AG04450 (cell line): ENCODE measurements around the gene IRF3. TPM values are rescaled to one million over a fixed set of nuclear protein-coding genes. Genes with fewer than 3 reads are reported as not detected.

Source experiments
- CTCF ChIA-PET: fragments of 300-600, 350-600 bp; formaldehyde crosslinking; extraction: SDS; loops from one replicate; lab custom pipeline; 2022; ENCODE audit warnings: antibody characterized with exemption, inconsistent platforms; lab: Charles Lee
- POLR2A ChIA-PET: fragments of 350-600 bp; formaldehyde crosslinking; extraction: SDS; loops from one replicate; lab custom pipeline; 2021; ENCODE audit warnings: antibody characterized with exemption, inconsistent platforms; lab: Yijun Ruan, JAX
- DNase-seq: peaks from one replicate; pipeline ENCODE4 v3.0.0-alpha.2; 2011; ENCODE audit warnings: low read depth, low spot score
- H3K27ac ChIP-seq: one replicate; pipeline ENCODE4 v1.5.1; 2012; ENCODE audit warnings: low read depth, low read length, control low read depth
- H3K27me3 ChIP-seq: one replicate; pipeline ENCODE4 v1.6.0; 2012; ENCODE audit warnings: low read length; ENCODE audit not compliant: control insufficient read depth, insufficient read depth
- H3K4me3 ChIP-seq: 2 replicates; pipeline ENCODE4 v1.5.1; 2011; ENCODE audit warnings: mild to moderate bottlenecking, low read depth, low read length, control low read depth
- H3K9me3 ChIP-seq: 2 replicates; pipeline ENCODE4 v1.5.1; 2012; ENCODE audit warnings: low read length; ENCODE audit not compliant: control insufficient read depth, insufficient read depth
- polyA plus RNA-seq: library from polyadenylated mRNA; depleted of rRNA; stranded (reverse); fragments of >200 nt; gene quantifications from 2 replicates; pipeline ENCODE4 v1.2.3, GENCODE V29; 2011
- TF ChIP-seq, protein P1 (sequence below): IDR thresholded peaks from 2 replicates; pipeline ENCODE4 v1.5.1; 2011; ENCODE audit warnings: low read depth, low read length, control low read depth, inconsistent platforms

The IRF3 gene
- polyA plus RNA-seq, 1 experiment, result 33.5 TPM

- TF ChIP-seq, protein P1, sequence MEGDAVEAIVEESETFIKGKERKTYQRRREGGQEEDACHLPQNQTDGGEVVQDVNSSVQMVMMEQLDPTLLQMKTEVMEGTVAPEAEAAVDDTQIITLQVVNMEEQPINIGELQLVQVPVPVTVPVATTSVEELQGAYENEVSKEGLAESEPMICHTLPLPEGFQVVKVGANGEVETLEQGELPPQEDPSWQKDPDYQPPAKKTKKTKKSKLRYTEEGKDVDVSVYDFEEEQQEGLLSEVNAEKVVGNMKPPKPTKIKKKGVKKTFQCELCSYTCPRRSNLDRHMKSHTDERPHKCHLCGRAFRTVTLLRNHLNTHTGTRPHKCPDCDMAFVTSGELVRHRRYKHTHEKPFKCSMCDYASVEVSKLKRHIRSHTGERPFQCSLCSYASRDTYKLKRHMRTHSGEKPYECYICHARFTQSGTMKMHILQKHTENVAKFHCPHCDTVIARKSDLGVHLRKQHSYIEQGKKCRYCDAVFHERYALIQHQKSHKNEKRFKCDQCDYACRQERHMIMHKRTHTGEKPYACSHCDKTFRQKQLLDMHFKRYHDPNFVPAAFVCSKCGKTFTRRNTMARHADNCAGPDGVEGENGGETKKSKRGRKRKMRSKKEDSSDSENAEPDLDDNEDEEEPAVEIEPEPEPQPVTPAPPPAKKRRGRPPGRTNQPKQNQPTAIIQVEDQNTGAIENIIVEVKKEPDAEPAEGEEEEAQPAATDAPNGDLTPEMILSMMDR, result no peak
- Histone ChIP-seq H3K27me3 (no peaks in the 10 kb centered on the region), H3K27ac (no peak overlapping the region), H3K4me3 (no peak overlapping the region), H3K9me3 (no peaks in the 10 kb centered on the region)
- no peak for DNase-seq
- POLR2A ChIA-PET, result no interaction called here
- CTCF ChIA-PET, result interaction anchor here (0.7 kb wide), 1 partner anchor 16 kb away, joined by 3 read pairs; no protein-coding TSS in a partner anchor
Measured at GRCh38 chr19:49696865-49697264, 31.2 kb upstream of the IRF3 start.

- TF ChIP-seq, protein P1, result no peak
- no peak for DNase-seq
- no peak overlapping the region for H3K4me3 ChIP-seq
- ChIA-PET POLR2A (no interaction called here), CTCF (no interaction called here)
- H3K27me3 ChIP-seq, result no peaks in the 10 kb centered on the region
- no peaks in the 10 kb centered on the region for H3K9me3 ChIP-seq
- H3K27ac ChIP-seq, result no peak overlapping the region
Measured at GRCh38 chr19:49696115-49696514, 30.5 kb upstream of the IRF3 start.

DNA sequence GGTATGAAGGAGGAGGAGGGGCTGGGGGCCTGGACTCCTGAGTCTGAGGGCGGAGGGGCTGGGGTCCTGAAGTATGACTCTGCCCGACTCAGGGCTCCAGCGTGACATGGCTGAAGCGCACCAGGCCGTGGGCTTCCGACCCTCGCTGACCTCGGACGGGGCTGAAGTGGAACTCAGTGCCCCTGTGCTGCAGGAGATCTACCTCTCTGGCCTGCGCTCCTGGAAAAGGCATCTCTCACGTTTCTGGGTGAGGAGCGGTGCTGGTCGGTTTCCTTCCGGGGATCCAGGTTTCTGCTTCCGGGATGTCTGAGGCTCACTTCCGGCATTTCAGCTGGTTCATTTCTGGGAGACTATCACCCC is 26.5 kb upstream of the IRF3 start:
- ChIA-PET POLR2A (no interaction called here), CTCF (no interaction called here)
- TF ChIP-seq, protein P1, result no peak
- no peaks in the 10 kb centered on the region for H3K27me3 ChIP-seq
- H3K9me3 ChIP-seq, result no peaks in the 10 kb centered on the region; the same call in 1 of the 2 replicates
- H3K27ac ChIP-seq, result no peak overlapping the region
- no peak for DNase-seq
- H3K4me3 ChIP-seq, result peak overlapping the region; percentile 73

DNA sequence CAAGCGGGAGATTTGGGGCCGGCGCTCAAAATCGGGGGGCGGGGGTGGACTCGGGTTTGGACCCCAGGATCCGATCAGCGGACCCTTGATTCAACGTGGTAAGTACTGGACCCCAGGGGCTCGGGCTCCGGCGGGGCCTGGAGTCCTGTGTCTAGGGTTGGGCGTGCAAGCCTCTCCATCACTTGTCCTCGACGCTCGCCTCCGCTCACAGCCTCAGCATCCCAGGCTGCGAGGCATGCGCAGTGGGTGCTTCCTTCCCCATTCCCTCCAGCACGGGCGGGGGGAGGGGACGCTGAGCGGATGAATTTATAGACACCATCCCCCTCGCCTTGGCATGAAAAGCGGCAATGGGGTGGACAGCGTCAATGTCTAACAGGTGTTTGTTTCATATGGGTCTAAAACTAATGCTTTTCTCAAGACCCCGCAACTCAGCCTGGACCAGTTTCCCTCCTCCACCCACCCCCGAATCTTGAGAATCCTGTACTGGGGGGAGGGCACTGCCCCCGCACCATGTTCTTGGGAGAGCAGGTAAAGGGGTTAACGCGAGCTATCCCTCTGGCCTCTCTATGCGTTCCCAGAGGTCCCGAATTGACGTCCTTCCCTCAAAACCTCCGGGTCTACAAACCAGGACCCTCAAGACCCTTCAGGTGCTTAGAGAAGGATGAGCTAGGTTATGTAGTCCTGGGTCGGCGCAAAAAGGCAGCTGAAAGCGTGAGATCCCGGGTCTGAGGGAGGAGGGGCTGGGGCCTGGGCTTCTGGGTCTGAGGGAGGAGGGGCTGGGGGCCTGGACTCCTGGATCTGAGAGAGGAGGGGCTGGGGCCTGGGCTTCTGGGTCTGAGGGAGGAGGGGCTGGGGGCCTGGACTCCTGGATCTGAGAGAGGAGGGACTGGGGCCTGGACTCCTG is 25.8 kb upstream of the IRF3 start:
- DNase-seq, result no peak
- CTCF ChIA-PET, result interaction anchor here (3.0 kb wide), 1 partner anchor 11 kb away, joined by 14 read pairs; no protein-coding TSS in a partner anchor
- H3K27ac ChIP-seq, result peak overlapping the region; percentile 21

More for the DNA sequence above, 25.8 kb upstream of the IRF3 start:
- Histone ChIP-seq H3K27me3 (no peaks in the 10 kb centered on the region), H3K4me3 (peak overlapping the region; percentile 73), H3K9me3 (no peaks in the 10 kb centered on the region; the same call in 1 of the 2 replicates)
- POLR2A ChIA-PET, result interaction anchor here (0.8 to 3.3 kb wide), 3 partner anchors 15 to 117 kb away, joined by 4 to 9 read pairs (median 6); partner anchors contain the start of gene PRMT1
- TF ChIP-seq, protein P1, result no peak
